ENCODE results near the gene MTMR12.
A peak's percentile ranks its signal among the peaks of the same experiment; 100 is the strongest.
"Not testable (repeated sequence)": the region's sequence is repeated elsewhere in the genome, so short reads cannot be mapped to it uniquely, and the experiment has no call there.

MTMR12 gene

GRCh38 chr5:32233696-32234447 lies 78.9 kb downstream of the MTMR12 start:
- no peak for DNase-seq (ENCODE audit: low read depth in 2 of 2, low spot score in 1 of 2)

GRCh38 chr5:32233220-32233695 lies 79.5 kb downstream of the MTMR12 start:
- no peak for DNase-seq (ENCODE audit: low read depth in 2 of 2, low spot score in 1 of 2)

- peak; percentile 52 for DNase-seq (ENCODE audit: low read depth in 2 of 2, low spot score in 1 of 2)
Observed at GRCh38 chr5:32232441-32233219, 80.1 kb downstream of the MTMR12 start.

DNA sequence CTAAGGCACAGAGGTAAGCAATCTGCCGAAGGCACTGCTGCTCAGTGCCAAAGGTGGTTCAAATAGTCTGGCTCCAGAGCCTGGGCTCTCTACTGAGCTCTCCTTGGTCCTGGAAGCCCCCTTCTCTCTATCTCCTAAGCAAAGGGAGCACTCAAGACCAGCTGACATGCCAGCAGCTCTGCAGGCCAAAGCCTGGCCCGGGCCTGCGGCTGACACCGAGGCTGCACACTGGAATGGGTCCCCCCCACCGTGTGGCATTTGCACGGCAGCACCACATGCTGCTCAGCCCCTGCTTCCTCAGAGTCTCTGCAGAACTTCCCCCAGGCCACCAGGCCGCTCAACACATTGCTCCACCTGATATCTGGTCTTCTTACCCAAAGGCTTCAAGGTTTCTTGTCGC lies 80.8 kb downstream of the MTMR12 start:
- no peak for DNase-seq (ENCODE audit: low read depth in 2 of 2, low spot score in 1 of 2)

- no peak for DNase-seq (ENCODE audit: low read depth in 2 of 2, low spot score in 1 of 2)
Observed at GRCh38 chr5:32231241-32231640, 81.5 kb downstream of the MTMR12 start.

- no peak for DNase-seq (ENCODE audit: low read depth in 2 of 2, low spot score in 1 of 2)
Observed at GRCh38 chr5:32230356-32231099, 82.2 kb downstream of the MTMR12 start.

DNA sequence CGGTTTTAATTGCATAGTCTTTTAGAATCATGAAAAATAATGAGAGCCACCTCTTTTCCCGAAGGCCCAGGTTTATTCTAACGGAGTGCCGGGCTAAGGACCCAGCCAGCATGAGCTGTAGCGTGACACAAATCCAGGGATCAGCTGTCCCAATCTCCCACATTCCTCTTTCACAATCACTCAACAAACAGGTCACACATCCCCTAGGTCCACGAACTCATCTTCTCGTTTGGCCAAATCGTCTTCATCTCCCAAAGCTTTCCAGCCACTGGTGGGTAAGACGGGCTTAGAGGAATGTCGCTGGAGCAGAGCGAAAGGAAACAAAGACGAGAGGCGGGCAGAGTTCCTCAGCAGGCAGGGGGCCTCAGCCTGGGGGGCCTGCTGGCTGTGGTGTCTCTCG lies 83.2 kb downstream of the MTMR12 start:
- DNase-seq (ENCODE audit: low read depth in 2 of 2, low spot score in 1 of 2), result no peak

- DNase-seq (ENCODE audit: low read depth in 2 of 2, low spot score in 1 of 2), result no peak
Observed at GRCh38 chr5:32228816-32229215, 83.9 kb downstream of the MTMR12 start.

GRCh38 chr5:32225445-32225844 lies 87.3 kb downstream of the MTMR12 start:
- DNase-seq (ENCODE audit: low read depth in 2 of 2, low spot score in 1 of 2), result no peak

DNA sequence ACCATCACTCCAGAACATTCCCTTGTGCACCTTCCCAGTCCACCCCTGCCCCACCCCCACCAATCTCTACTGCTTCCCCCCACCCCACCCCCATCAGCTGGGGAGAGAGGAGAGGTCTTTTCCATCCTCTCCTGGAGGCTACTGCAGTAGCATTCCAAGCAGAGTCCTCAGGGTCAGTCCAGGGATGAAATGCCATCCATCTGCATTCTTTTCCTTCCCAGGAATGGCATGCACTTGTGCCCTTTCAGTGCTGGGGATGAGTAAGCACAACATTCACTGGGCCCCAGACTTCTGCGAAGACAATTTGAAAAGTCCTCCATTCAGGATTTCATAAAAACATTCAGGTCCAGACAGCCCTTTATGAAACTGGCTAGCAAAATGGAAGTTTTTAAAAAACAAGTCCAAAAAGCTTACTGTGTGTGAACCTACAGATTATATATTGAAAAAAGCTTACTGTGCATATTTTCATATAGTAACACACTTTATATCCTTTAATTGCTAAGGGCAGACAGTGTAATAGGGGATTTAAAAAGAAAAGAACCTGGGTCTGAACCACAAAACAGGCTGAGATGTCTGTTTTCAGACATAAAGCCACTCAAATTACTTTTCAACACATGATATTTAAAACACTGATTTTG lies 88.6 kb downstream of the MTMR12 start:
- no peak for DNase-seq (ENCODE audit: low read depth in 2 of 2, low spot score in 1 of 2)

- no peak for DNase-seq (ENCODE audit: low read depth in 2 of 2, low spot score in 1 of 2)
Observed at GRCh38 chr5:32222723-32223470, 89.8 kb downstream of the MTMR12 start.

DNA sequence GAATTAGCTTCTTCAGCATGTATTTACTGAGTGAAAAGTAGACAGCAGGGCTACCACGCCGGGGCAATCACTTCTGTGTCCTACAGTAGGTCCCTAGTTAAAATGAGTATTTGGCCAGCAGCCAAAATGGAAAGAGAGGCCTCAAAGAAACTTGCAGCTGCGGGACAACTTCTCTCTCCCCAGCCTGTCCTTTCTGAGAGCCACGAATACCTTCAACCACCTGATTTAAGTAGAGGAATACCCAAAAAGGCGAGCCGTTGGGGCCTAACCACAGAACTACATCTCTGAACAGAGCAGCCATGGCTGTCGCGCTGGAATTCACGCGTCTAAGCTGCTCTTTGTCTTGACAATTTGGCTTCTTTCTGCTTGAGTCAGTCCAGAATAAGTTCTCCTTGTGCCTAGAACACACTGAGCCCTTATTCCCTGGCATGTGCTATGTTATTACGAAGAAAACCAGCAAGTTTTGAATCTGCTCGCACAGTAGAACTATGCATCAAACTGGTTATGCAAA lies 94.8 kb downstream of the MTMR12 start:
- DNase-seq (ENCODE audit: low read depth in 2 of 2, low spot score in 1 of 2), result no peak

- DNase-seq (ENCODE audit: low read depth in 2 of 2, low spot score in 1 of 2), result not testable (repeated sequence)
Observed at GRCh38 chr5:32214344-32214743, 98.4 kb downstream of the MTMR12 start.

- no peak for DNase-seq (ENCODE audit: low read depth in 2 of 2, low spot score in 1 of 2)
Observed at GRCh38 chr5:32210151-32210550, 102.6 kb downstream of the MTMR12 start.

- DNase-seq (ENCODE audit: low read depth in 2 of 2, low spot score in 1 of 2), result not testable (repeated sequence)
Observed at GRCh38 chr5:32208837-32209236, 103.9 kb downstream of the MTMR12 start.

GRCh38 chr5:32207355-32207634 lies 105.4 kb downstream of the MTMR12 start:
- no peak for DNase-seq (ENCODE audit: low read depth in 2 of 2, low spot score in 1 of 2)

DNA sequence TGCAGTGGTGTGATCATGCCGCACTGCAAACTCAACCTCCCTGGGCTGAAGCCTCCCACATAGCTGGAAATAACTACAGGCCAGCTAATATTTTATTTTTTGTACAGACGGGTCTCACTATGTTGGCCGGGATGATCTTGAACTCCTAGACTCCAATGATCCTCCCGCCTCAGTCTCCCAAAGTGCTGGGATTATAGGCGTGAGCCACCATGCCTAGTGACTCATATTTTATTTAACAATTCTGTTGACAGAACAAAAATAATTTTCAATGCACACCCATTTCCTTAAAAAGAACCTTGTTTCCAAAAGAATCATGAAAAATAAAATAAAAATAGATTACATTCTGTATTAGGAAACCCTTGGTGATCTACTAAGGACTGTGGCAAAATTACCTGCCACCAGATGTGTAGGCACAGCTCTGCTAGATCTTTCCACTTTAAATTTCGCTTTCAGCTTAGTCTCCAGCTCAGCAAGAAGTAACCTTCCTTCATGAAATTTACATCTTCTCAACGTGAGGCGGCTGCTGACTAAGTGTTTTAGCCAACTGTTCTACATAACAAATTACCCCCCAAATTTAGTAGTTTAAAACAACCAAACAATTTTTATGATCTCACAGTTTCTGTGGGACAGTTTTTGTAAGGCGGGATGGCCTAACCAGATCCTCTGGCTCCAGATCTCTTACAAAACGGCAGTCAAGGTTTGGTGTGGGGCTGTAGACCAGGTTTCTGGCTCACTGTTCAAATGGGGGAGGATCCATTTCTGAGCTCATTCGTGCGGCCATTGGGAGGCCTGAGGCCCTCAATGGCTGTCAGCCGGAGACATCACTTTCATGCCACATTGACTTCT lies 106.0 kb downstream of the MTMR12 start:
- no peak for DNase-seq (ENCODE audit: low read depth in 2 of 2, low spot score in 1 of 2)

GRCh38 chr5:32206053-32206452 lies 106.7 kb downstream of the MTMR12 start:
- no peak for DNase-seq (ENCODE audit: low read depth in 2 of 2, low spot score in 1 of 2)

- no peak for DNase-seq (ENCODE audit: low read depth in 2 of 2, low spot score in 1 of 2)
Observed at GRCh38 chr5:32202394-32202793, 110.3 kb downstream of the MTMR12 start.
